ENCODE data around the gene LOXL4.

The LOXL4 gene

GRCh38 chr10:98267894-98268693, at the start of gene LOXL4:
TSS of gene LOXL4 (minus strand) at chr10:98268194. CDS start at chr10:98263019, 5,175 bp downstream.
- no peak for DNase-seq

- no peak for DNase-seq
Measured at GRCh38 chr10:98316661-98317060, 48.7 kb upstream of the LOXL4 start.

GRCh38 chr10:98316170-98316569, 48.2 kb upstream of the LOXL4 start:
- no peak for DNase-seq

GRCh38 chr10:98314532-98315284, 46.7 kb upstream of the LOXL4 start:
- DNase-seq: no peak

- DNase-seq: no peak
Measured at GRCh38 chr10:98313598-98313997, 45.6 kb upstream of the LOXL4 start.

- DNase-seq: no peak
Measured at GRCh38 chr10:98312822-98313221, 44.8 kb upstream of the LOXL4 start.

- no peak for DNase-seq
Measured at GRCh38 chr10:98312349-98312748, 44.4 kb upstream of the LOXL4 start.

- DNase-seq: no peak
Measured at GRCh38 chr10:98310701-98311100, 42.7 kb upstream of the LOXL4 start.

- no peak for DNase-seq
Measured at GRCh38 chr10:98309366-98310355, 41.7 kb upstream of the LOXL4 start.

GRCh38 chr10:98308669-98309365, 40.8 kb upstream of the LOXL4 start:
- DNase-seq: no peak

- DNase-seq: no peak
Measured at GRCh38 chr10:98307916-98308541, 40.0 kb upstream of the LOXL4 start.

GRCh38 chr10:98306501-98306900, 38.5 kb upstream of the LOXL4 start:
- no peak for DNase-seq

GRCh38 chr10:98303569-98303968, 35.6 kb upstream of the LOXL4 start:
- no peak for DNase-seq

- DNase-seq: no peak
Measured at GRCh38 chr10:98302741-98303365, 34.9 kb upstream of the LOXL4 start.

- DNase-seq: no peak
Measured at GRCh38 chr10:98301664-98302319, 33.8 kb upstream of the LOXL4 start.

GRCh38 chr10:98300526-98301229, 32.7 kb upstream of the LOXL4 start:
- DNase-seq: no peak

- DNase-seq: no peak
Measured at GRCh38 chr10:98299341-98299740, 31.3 kb upstream of the LOXL4 start.

- DNase-seq: no peak
Measured at GRCh38 chr10:98296524-98296923, 28.5 kb upstream of the LOXL4 start.

- DNase-seq: no peak
Measured at GRCh38 chr10:98295907-98296306, 27.9 kb upstream of the LOXL4 start.

GRCh38 chr10:98295401-98295811, 27.4 kb upstream of the LOXL4 start:
- DNase-seq: no peak
